Erythroblast (primary cell): ENCODE results near the gene SLU7.

ENCODE experiments used
- GATA1 ChIP-seq: IDR thresholded peaks from 2 replicates; pipeline ENCODE4 v1.6.1; 2011; ENCODE audit warnings: low read depth, mild to moderate bottlenecking, control low read depth, low read length, moderate library complexity
- POLR2A ChIP-seq: IDR thresholded peaks from 2 replicates; pipeline ENCODE4 v1.6.1; 2011; ENCODE audit warnings: mild to moderate bottlenecking, low read length

DNA sequence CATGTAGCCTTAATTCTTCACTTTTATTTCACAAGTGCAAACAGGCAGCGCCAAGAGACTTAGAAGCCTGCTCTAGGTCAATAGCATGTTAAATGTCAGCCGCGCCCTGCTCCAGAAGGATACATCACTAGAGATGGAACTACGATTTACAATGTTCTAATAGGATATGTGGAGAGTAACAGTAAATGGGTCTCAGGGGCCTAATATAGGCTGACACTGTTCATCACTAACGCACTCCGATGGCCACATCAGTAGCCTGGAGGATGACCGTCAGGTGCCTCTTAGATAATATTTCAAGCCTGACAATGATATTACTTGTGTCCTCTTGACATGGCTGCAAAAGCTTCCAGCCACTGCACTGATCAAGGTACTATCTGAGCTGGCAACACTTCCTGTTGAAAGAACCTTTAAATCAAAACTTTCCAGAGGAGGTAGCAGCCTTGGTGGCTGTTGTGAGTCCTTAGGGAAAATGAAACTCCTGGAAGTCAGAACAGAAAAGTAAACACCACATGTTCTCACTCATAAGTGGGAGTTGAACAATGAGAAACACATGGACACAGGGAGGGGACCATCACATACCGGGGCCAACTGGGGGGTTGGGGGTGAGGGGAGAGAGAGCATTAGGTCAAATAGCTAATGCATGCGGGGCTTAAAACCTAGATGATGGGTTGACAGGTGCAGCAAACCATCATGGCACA is 37.7 kb upstream of the SLU7 start:
- TF ChIP-seq GATA1: no peak
- no peak for TF ChIP-seq POLR2A
